Activated CD8-positive, alpha-beta T cell treated with anti-CD3 and anti-CD28 coated beads for 36 hours (primary cell): ENCODE data around the gene AKAP11. TPM values are rescaled to one million over a fixed set of nuclear protein-coding genes. Genes with fewer than 3 reads are reported as not detected.
A peak's percentile ranks its signal among the peaks of the same experiment; 100 is the strongest.

ENCODE experiments used
- ATAC-seq: fragments of 200-7000 bp; cut with Tn5 transposase; one replicate; pipeline ENCODE4 v1.10.0; 2021; ENCODE audit warnings: mild to moderate bottlenecking, moderate library complexity
- CTCF ChIA-PET: fragments of 350-600 bp; sonication (Branson Sonifier 250); formaldehyde crosslinking; loops from one replicate; lab custom pipeline; 2021; ENCODE audit warnings: antibody characterized with exemption; lab: Charles Lee
- POLR2A ChIA-PET: fragments of 350-600 bp; sonication (Branson Sonifier 250); formaldehyde crosslinking; loops from one replicate; lab custom pipeline; 2021; ENCODE audit warnings: antibody characterized with exemption; lab: Charles Lee
- DNase-seq: peaks from one replicate; pipeline ENCODE4 v3.0.0-alpha.2; 2020
- H3K27ac Mint-ChIP-seq: one replicate; pipeline ENCODE4 v1.8.0; 2021; ENCODE audit warnings: mild to moderate bottlenecking, mixed read lengths
- H3K27me3 Mint-ChIP-seq: one replicate; pipeline ENCODE4 v1.8.0; 2021; ENCODE audit warnings: mixed read lengths
- H3K36me3 Mint-ChIP-seq: one replicate; pipeline ENCODE4 v1.8.0; 2021; ENCODE audit warnings: low read depth, mixed read lengths
- H3K4me1 Mint-ChIP-seq: one replicate; pipeline ENCODE4 v1.8.0; 2021; ENCODE audit warnings: low read depth, mixed read lengths
- H3K4me3 Mint-ChIP-seq: one replicate; pipeline ENCODE4 v1.8.0; 2021; ENCODE audit warnings: mild to moderate bottlenecking, moderate library complexity, mixed read lengths
- H3K9me3 Mint-ChIP-seq: one replicate; pipeline ENCODE4 v1.8.0; 2021; ENCODE audit warnings: mixed read lengths
- CTCF ChIP-seq: fragments of 200-600 bp; IDR thresholded peaks from one replicate; pipeline ENCODE4 v1.8.0; 2022; ENCODE audit warnings: antibody characterized with exemption, mild to moderate bottlenecking
- intact Hi-C: fragments of 100-400 bp; cut with micrococcal nuclease; formaldehyde crosslinking; loops from one replicate; pipeline ENCODE4 v1.10.0; 2022
- total RNA-seq, 2 experiments: library from RNA; stranded (reverse); gene quantifications; one replicate each; pipeline ENCODE4 v1.2.3, GENCODE V29; 2021

AKAP11 gene
- total RNA-seq, 2 experiments from 2014 or later: 37.0 to 37.5 TPM

GRCh38 chr13:42275098-42275471 is 3.1 kb downstream of the AKAP11 start:
- intact Hi-C loops: loop anchor here (5.0 to 10.0 kb wide), 2 partner anchors 52 to 360 kb away; no protein-coding TSS in a partner anchor
- TF ChIP-seq CTCF: no peak
- peaks cover 37% of the 10 kb centered on the region for H3K36me3 Mint-ChIP-seq
- peaks cover 7% of the 10 kb centered on the region for H3K9me3 Mint-ChIP-seq
- no peak for ATAC-seq
- peaks cover 44% of the 10 kb centered on the region for H3K4me1 Mint-ChIP-seq
- H3K4me3 Mint-ChIP-seq: peak overlapping the region; percentile 99
- DNase-seq: no peak
- CTCF ChIA-PET: interaction anchor here (1.5 kb wide), 1 partner anchor 52 kb away, joined by 4 read pairs; no protein-coding TSS in a partner anchor
- H3K27ac Mint-ChIP-seq: peak overlapping the region; percentile 92
- no peaks in the 10 kb centered on the region for H3K27me3 Mint-ChIP-seq
- POLR2A ChIA-PET: interaction anchor here (0.7 to 1.8 kb wide), 3 partner anchors 43 to 121 kb away, joined by 3 to 7 read pairs (median 3); no protein-coding TSS in a partner anchor

GRCh38 chr13:42275506-42275905 is 3.6 kb downstream of the AKAP11 start:
- POLR2A ChIA-PET: interaction anchor here (0.7 to 1.8 kb wide), 2 partner anchors 42 to 117 kb away, joined by 3 to 7 read pairs; no protein-coding TSS in a partner anchor
- no peaks in the 10 kb centered on the region for H3K27me3 Mint-ChIP-seq
- H3K27ac Mint-ChIP-seq: peak overlapping the region; percentile 92
- H3K4me1 Mint-ChIP-seq: peaks cover 40% of the 10 kb centered on the region
- peaks cover 34% of the 10 kb centered on the region for H3K36me3 Mint-ChIP-seq
- intact Hi-C loops: loop anchor here (5.0 to 10.0 kb wide), 2 partner anchors 52 to 361 kb away; no protein-coding TSS in a partner anchor
- TF ChIP-seq CTCF: no peak
- peak; percentile 9 for ATAC-seq
- peaks cover 3% of the 10 kb centered on the region for H3K9me3 Mint-ChIP-seq
- DNase-seq: peak; percentile 24
- CTCF ChIA-PET: interaction anchor here (1.5 kb wide), 1 partner anchor 52 kb away, joined by 4 read pairs; no protein-coding TSS in a partner anchor
- peak overlapping the region; percentile 99 for H3K4me3 Mint-ChIP-seq

GRCh38 chr13:42276683-42277082 is 4.7 kb downstream of the AKAP11 start:
- H3K27ac Mint-ChIP-seq: peak overlapping the region; percentile 64

GRCh38 chr13:42277618-42278276 is 5.8 kb downstream of the AKAP11 start:
- intact Hi-C loops: loop anchor here (5.0 to 10.0 kb wide), 2 partner anchors 50 to 363 kb away; no protein-coding TSS in a partner anchor
- Mint-ChIP-seq H3K9me3 (no peaks in the 10 kb centered on the region), H3K4me1 (peaks cover 37% of the 10 kb centered on the region), H3K4me3 (peak overlapping the region; percentile 20), H3K27me3 (no peaks in the 10 kb centered on the region), H3K27ac (peak overlapping the region; percentile 71), H3K36me3 (peaks cover 34% of the 10 kb centered on the region)
- no peak for TF ChIP-seq CTCF
- DNase-seq: no peak
- no peak for ATAC-seq
- CTCF ChIA-PET: no interaction called here
- POLR2A ChIA-PET: interaction anchor here (0.8 kb wide), 1 partner anchor 939 kb away, joined by 3 read pairs; no protein-coding TSS in a partner anchor

More at GRCh38 chr13:42276683-42277082, 4.7 kb downstream of the AKAP11 start:
- DNase-seq (no peak), ATAC-seq (no peak)
- Mint-ChIP-seq H3K9me3 (no peaks in the 10 kb centered on the region), H3K4me3 (peak overlapping the region; percentile 52), H3K27me3 (no peaks in the 10 kb centered on the region), H3K4me1 (peaks cover 30% of the 10 kb centered on the region), H3K36me3 (peaks cover 34% of the 10 kb centered on the region)
- intact Hi-C loops: loop anchor here (5.0 to 10.0 kb wide), 2 partner anchors 51 to 362 kb away; no protein-coding TSS in a partner anchor
- ChIA-PET CTCF (no interaction called here), POLR2A (interaction anchor here (1.0 kb wide), 1 partner anchor 50 kb away, joined by 3 read pairs; no protein-coding TSS in a partner anchor)
- TF ChIP-seq CTCF: no peak
